HS-5 (cell line): ENCODE results near the gene DNM2.
"Not testable (repeated sequence)": the region's sequence is repeated elsewhere in the genome, so short reads cannot be mapped to it uniquely, and the experiment has no call there.

ENCODE experiments used
- DNase-seq: peaks from one replicate; pipeline ENCODE4 v3.0.0-alpha.2; 2012; ENCODE audit warnings: low read depth

The DNM2 gene

GRCh38 chr19:10866495-10866894 lies 148.6 kb downstream of the DNM2 start:
- DNase-seq, result no peak

GRCh38 chr19:10868872-10869547 lies 151.1 kb downstream of the DNM2 start:
- DNase-seq, result no peak

- DNase-seq, result not testable (repeated sequence)
Observed at GRCh38 chr19:10869872-10870311, 152.0 kb downstream of the DNM2 start.

GRCh38 chr19:10870501-10870954 lies 152.6 kb downstream of the DNM2 start:
- no peak for DNase-seq

GRCh38 chr19:10870955-10871603 lies 153.2 kb downstream of the DNM2 start, which contains the start of gene CARM1:
Gene CARM1, plus strand, starts transcription at chr19:10871553. Its CDS starts 150 bp downstream, at chr19:10871703.
- DNase-seq, result peak; percentile 85

- DNase-seq, result no peak
Observed at GRCh38 chr19:10871711-10872545, 154.0 kb downstream of the DNM2 start.

- no peak for DNase-seq
Observed at GRCh38 chr19:10872546-10873107, 154.7 kb downstream of the DNM2 start.

GRCh38 chr19:10874024-10874423 lies 156.1 kb downstream of the DNM2 start:
- no peak for DNase-seq

GRCh38 chr19:10876459-10877240 lies 158.8 kb downstream of the DNM2 start:
- no peak for DNase-seq

- not testable (repeated sequence) for DNase-seq
Observed at GRCh38 chr19:10877608-10878007, 159.7 kb downstream of the DNM2 start.

- no peak for DNase-seq
Observed at GRCh38 chr19:10878253-10878652, 160.4 kb downstream of the DNM2 start.
